K562 treated with DMSO at 1 percent for 12 hours (cell line): ENCODE data around the gene BAZ1B. TPM values are rescaled to one million over a fixed set of nuclear protein-coding genes. Genes with fewer than 3 reads are reported as not detected.

Experiments used
- total RNA-seq: library from RNA; unstranded; fragments of 300-600 nt; gene quantifications from 2 replicates; pipeline ENCODE4 v1.2.3, GENCODE V29; 2022; ENCODE audit not compliant: insufficient read depth

Gene BAZ1B, protein sequence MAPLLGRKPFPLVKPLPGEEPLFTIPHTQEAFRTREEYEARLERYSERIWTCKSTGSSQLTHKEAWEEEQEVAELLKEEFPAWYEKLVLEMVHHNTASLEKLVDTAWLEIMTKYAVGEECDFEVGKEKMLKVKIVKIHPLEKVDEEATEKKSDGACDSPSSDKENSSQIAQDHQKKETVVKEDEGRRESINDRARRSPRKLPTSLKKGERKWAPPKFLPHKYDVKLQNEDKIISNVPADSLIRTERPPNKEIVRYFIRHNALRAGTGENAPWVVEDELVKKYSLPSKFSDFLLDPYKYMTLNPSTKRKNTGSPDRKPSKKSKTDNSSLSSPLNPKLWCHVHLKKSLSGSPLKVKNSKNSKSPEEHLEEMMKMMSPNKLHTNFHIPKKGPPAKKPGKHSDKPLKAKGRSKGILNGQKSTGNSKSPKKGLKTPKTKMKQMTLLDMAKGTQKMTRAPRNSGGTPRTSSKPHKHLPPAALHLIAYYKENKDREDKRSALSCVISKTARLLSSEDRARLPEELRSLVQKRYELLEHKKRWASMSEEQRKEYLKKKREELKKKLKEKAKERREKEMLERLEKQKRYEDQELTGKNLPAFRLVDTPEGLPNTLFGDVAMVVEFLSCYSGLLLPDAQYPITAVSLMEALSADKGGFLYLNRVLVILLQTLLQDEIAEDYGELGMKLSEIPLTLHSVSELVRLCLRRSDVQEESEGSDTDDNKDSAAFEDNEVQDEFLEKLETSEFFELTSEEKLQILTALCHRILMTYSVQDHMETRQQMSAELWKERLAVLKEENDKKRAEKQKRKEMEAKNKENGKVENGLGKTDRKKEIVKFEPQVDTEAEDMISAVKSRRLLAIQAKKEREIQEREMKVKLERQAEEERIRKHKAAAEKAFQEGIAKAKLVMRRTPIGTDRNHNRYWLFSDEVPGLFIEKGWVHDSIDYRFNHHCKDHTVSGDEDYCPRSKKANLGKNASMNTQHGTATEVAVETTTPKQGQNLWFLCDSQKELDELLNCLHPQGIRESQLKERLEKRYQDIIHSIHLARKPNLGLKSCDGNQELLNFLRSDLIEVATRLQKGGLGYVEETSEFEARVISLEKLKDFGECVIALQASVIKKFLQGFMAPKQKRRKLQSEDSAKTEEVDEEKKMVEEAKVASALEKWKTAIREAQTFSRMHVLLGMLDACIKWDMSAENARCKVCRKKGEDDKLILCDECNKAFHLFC (N-terminal part only)
- 23.5 and 79.9 TPM in 2 replicates for total RNA-seq

DNA sequence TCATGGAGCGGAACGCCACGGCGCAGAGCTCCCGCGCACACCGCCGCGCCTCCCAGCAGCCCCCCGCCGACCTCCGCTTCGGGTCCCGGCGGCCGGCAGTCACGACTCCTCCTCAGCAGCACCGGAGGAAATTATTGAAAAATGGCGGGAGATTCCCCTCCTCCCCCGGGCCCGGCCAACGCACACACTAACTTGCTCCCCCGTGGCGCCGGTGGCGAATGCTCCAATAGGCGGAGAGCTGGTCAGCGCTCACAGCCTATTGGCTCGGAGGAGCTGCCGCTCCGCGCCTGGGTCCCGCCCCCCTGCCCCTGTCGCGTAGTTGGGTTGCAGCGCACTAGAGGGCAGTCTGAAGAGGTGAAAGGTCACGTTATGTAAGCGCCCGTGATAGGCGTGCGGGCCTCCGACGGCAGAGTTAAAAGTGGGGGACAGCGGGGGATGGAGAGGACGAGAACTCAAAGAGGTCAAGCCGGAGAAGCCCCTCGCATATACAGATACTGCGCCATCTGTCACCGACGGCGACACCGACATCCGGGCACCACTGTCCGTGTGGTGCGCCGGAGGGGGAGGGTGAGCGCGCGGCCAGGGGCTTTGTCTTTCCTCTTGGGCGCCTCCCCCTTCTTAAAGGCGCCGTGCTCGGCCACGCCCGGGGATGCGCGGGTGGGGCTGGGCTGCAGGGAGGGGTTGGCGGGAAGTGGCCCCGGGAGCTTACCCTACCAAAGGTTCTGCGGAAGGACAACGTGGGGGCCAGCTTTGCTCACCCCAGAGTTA is at the start of gene BAZ1B:
Gene BAZ1B (minus strand): TSS at position 189 of the 768 bp plus-strand sequence. CDS start 360 bp downstream, outside the sequence.

DNA sequence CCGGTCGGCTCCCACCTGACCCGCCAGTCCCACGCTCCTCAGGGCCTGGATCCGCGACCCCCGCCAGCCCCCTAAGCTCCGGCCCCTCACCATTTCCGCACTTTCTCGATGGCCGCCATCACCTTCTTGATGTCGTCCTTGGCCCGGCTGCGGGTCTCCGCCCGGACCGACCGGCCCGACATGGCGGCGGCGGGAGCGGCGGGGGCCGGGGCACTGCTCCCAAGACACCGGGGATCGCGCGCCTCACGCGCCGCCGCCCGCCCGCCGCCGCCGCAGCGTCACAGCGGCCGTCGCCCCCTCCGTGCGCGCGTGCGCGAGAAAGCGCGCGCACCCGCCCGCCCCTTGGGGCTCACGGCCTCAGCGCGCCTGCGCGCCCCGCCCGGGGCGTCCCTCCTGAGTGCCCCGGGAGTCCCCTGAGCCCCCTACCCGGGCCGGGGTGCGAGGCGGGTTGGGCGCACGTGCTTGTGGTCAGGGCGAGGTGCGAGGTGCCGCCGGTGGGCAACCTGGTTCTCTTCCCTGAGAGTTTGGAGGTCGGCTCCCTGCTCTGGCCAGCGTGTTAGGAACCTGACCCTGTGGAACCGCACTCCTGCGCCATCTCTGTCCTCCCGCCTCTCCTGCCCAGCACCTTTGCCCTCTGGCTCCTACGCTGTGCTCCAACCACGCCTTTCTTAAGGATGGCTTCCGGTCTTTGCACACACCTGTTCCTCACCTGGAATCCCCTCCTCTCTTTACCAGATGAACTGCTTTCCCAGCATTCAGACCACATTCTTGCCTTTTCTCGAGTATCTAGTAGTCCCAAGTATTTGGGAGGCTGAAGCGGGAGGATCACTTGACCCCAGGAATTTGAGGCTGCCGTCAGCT is 35.5 kb upstream of the BAZ1B start, which contains the start of gene BCL7B:
Gene BCL7B (minus strand): TSS at position 294 of the 861 bp plus-strand sequence. CDS start 112 bp downstream, at position 182.

Other genes starting within 250 kb of the BAZ1B start
- gene NSUN5, start 213.5 kb downstream of the BAZ1B start, total RNA-seq: 98.8 TPM in 2 replicates
- gene TRIM50, start 194.2 kb downstream of the BAZ1B start, total RNA-seq: not detected in 2 replicates
- not detected in 2 replicates for gene FKBP6, start 194.1 kb downstream of the BAZ1B start, total RNA-seq
- gene FZD9, start 88.5 kb downstream of the BAZ1B start, total RNA-seq: 1.4 and 2.3 TPM in 2 replicates
- gene BCL7B, start 35.4 kb upstream of the BAZ1B start, total RNA-seq: 78.6 and 99.6 TPM in 2 replicates
- 39.9 and 48.8 TPM in 2 replicates for gene TBL2, start 56.3 kb upstream of the BAZ1B start, total RNA-seq
- gene MLXIPL, start 102.2 kb upstream of the BAZ1B start, total RNA-seq: 12.2 and 28.9 TPM in 2 replicates
- 2.9 and 4.6 TPM in 2 replicates for gene VPS37D, start 145.5 kb upstream of the BAZ1B start, total RNA-seq
- gene DNAJC30, start 161.2 kb upstream of the BAZ1B start, total RNA-seq: 4.2 and 6.4 TPM in 2 replicates
- gene BUD23, start 161.3 kb upstream of the BAZ1B start, total RNA-seq: 129 and 139 TPM in 2 replicates
- 10.1 and 15.4 TPM in 2 replicates for gene STX1A, start 197.4 kb upstream of the BAZ1B start, total RNA-seq
- gene ABHD11, start 216.5 kb upstream of the BAZ1B start, total RNA-seq: 16.4 and 16.9 TPM in 2 replicates
- not detected in 2 replicates for gene CLDN3, start 248.0 kb upstream of the BAZ1B start, total RNA-seq